Uterus (tissue), 4 donors: ENCODE data around the gene CD300E. TPM values are rescaled to one million over a fixed set of nuclear protein-coding genes. Genes with fewer than 3 reads are reported as not detected.

Source experiments
- DNase-seq, 2 donors: peaks; one replicate each; pipeline ENCODE4 v3.0.0-alpha.2; 2019 to 2020
- H3K27ac ChIP-seq, 2 donors: fragments of 200-600 bp; sonication (generic); 1 replicate in 1 of 2; 2 replicates in 1 of 2; pipeline ENCODE4 v1.5.1; 2016 to 2018
- H3K27me3 ChIP-seq, 2 donors: fragments of 200-600 bp; sonication (generic); one replicate each; pipeline ENCODE4 v1.5.1; 2018 to 2019; ENCODE audit warnings: control low read depth in 1 of 2
- H3K36me3 ChIP-seq, 2 donors: fragments of 200-600 bp; sonication (generic); one replicate each; pipeline ENCODE4 v1.5.1; 2019; ENCODE audit warnings: control low read depth in 1 of 2
- H3K4me1 ChIP-seq, 2 donors: fragments of 200-600 bp; sonication (generic); one replicate each; pipeline ENCODE4 v1.5.1; 2018 to 2019; ENCODE audit warnings: control low read depth in 1 of 2
- H3K4me3 ChIP-seq, 2 donors: fragments of 200-600 bp; sonication (generic); 1 replicate in 1 of 2; 2 replicates in 1 of 2; pipeline ENCODE4 v1.5.1; 2018 to 2019; ENCODE audit warnings: mild to moderate bottlenecking in 1 of 2
- H3K9me3 ChIP-seq, 2 donors: fragments of 200-600 bp; sonication (generic); one replicate each; pipeline ENCODE4 v1.5.1; 2019; ENCODE audit warnings: control low read depth in 1 of 2
- POLR2A ChIP-seq, 2 donors: fragments of 450-650 bp; IDR thresholded peaks; one replicate each; pipeline ENCODE4 v1.6.1; 2016; ENCODE audit warnings: antibody characterized with exemption in 2 of 2, mild to moderate bottlenecking in 1 of 2, moderate library complexity in 1 of 2
- intact Hi-C: fragments of 100-400 bp; cut with DNase I; formaldehyde crosslinking; loops from one replicate; pipeline ENCODE4 v1.15.1; 2023; ENCODE audit warnings: low total_unique reads
- total RNA-seq, 4 donors: library from RNA; depleted of rRNA in 3 of 4; stranded (reverse); fragments of >200 nt in 3 of 4; gene quantifications; one replicate each; pipeline versions ENCODE4 v1.1.0 to v1.2.4, GENCODE V29; 2014 to 2023
- TF ChIP-seq, protein P1 (sequence below), 4 experiments: fragments of 200-600 bp in 2 of 4; fragments of 450-650 bp in 2 of 4; sonication (generic) in 2 of 4; IDR thresholded peaks; one replicate each; pipeline ENCODE4 v1.5.1; 2016 to 2019; ENCODE audit warnings: antibody characterized with exemption in 4 of 4, mild to moderate bottlenecking in 2 of 4, moderate library complexity in 1 of 4
- donor health status: DM: yes; HTN: yes; CAD: no.

The CD300E gene
- total RNA-seq, 4 donors from 2014 or later, result 0.07 to 0.88 TPM; not detected in 2

DNA sequence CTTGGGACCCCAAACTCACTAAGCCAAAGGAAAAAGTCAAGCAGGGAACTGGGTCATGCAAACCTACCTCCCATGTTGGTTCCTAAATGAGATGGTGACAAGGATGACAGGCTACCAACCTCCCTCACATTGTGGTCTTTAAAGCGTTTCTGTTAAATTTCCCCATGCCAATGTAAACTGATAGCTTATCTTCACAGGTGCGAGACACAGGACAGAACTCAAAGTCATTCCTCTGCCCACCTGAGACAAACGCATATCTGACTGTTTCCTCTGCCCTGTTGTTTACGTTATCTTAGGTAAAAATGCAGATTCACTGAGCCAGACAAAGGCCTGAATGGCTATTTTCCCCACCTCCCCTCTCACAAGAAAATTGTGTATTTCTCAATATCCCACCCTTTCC is 19.0 kb upstream of the CD300E start:
- no peak overlapping the region for H3K4me3 ChIP-seq
- intact Hi-C loops, result no loop called here
- TF ChIP-seq, protein P1, sequence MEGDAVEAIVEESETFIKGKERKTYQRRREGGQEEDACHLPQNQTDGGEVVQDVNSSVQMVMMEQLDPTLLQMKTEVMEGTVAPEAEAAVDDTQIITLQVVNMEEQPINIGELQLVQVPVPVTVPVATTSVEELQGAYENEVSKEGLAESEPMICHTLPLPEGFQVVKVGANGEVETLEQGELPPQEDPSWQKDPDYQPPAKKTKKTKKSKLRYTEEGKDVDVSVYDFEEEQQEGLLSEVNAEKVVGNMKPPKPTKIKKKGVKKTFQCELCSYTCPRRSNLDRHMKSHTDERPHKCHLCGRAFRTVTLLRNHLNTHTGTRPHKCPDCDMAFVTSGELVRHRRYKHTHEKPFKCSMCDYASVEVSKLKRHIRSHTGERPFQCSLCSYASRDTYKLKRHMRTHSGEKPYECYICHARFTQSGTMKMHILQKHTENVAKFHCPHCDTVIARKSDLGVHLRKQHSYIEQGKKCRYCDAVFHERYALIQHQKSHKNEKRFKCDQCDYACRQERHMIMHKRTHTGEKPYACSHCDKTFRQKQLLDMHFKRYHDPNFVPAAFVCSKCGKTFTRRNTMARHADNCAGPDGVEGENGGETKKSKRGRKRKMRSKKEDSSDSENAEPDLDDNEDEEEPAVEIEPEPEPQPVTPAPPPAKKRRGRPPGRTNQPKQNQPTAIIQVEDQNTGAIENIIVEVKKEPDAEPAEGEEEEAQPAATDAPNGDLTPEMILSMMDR (IDR thresholded peaks at IDR 0.05), result no peak
- TF ChIP-seq POLR2A (IDR thresholded peaks at IDR 0.05), result no peak
- no peak overlapping the region for H3K27ac ChIP-seq
- H3K27me3 ChIP-seq, result no peaks in the 10 kb centered on the region
- no peaks in the 10 kb centered on the region for H3K36me3 ChIP-seq
- H3K4me1 ChIP-seq, result no peaks in the 10 kb centered on the region
- no peaks in the 10 kb centered on the region for H3K9me3 ChIP-seq
- no peak for DNase-seq

DNA sequence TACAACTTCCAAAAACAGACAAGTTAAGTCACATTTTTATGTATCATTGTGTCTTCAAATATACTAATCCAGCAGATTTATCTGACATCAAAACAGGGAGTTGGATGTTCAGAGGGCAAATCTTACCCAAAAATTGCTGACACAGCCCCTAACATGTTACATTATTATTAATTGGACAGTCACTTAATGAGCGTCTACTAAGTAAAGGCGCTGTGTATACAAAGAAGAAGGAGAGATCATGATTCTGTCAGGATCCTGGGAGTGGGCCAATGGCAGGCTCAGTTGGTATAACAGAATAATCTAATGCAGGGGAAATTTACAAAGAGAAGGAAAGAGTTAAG is 18.4 kb upstream of the CD300E start:
- no peaks in the 10 kb centered on the region for H3K27me3 ChIP-seq
- H3K36me3 ChIP-seq, result no peaks in the 10 kb centered on the region
- intact Hi-C loops, result no loop called here
- no peak overlapping the region for H3K4me3 ChIP-seq
- no peaks in the 10 kb centered on the region for H3K4me1 ChIP-seq
- TF ChIP-seq, protein P1 (IDR thresholded peaks at IDR 0.05), result no peak
- no peak for TF ChIP-seq POLR2A (IDR thresholded peaks at IDR 0.05)
- no peak overlapping the region for H3K27ac ChIP-seq
- no peaks in the 10 kb centered on the region for H3K9me3 ChIP-seq
- DNase-seq, result no peak

DNA sequence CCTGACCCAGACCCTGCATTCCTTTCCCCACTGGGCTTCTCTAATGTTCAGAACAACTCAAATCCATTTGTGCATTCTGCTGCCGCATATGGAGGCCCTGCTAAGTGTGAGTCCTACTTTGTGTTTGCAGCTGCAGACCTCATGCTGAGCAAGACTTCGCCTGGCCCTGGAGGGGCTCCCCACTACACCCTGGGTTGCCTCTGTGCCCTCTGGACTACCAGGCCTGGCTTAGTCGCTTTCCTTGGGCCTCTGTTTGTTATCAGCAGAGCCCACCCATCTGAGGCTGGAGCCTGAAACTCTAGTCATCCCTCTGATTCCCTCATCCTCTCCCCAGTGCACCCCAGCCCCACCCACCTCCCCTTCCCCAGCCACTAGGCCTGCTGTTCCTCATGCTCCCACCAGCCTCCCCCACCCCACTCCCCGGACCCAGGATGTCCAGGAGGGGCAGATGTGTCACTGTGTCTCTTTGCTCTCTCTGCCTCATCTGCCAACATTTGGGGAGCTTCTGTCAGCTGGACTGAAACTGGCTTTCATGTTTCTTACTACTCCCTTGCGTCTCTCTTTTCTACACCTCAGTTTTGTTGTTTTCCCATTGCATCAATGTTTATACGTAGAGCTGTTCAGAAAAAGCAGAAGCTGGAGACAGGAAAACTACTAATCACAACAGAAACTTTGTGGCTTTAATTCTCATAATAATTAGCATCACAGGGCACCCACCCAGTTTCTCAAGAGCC is 17.9 kb upstream of the CD300E start:
- Histone ChIP-seq H3K27me3 (no peaks in the 10 kb centered on the region), H3K36me3 (no peaks in the 10 kb centered on the region), H3K4me3 (no peak overlapping the region), H3K27ac (no peak overlapping the region), H3K4me1 (no peaks in the 10 kb centered on the region), H3K9me3 (no peaks in the 10 kb centered on the region)
- TF ChIP-seq, protein P1 (IDR thresholded peaks at IDR 0.05), result no peak
- no peak for DNase-seq
- intact Hi-C loops, result no loop called here

DNA sequence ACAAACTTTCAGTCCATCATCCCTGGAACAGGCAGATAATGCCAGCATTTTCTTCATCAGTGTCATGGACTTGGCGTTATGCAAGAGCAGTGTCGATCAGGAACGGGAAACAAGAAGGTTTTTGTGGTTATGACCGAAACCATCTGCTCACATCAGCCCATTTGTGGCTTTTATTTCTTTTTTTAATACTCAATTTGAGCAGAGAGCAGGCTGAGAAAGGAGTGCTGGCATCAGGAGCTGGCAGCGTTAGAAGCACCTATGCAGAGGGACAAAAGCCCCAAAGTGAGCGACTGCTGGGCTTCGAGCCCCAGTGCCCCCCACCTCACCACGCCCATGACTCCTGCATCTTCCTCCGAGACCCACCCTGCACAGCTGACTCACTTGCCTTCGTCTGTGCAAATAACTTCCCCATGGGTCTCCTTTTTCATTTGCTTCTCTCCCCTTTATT is 16.2 kb upstream of the CD300E start:
- H3K27me3 ChIP-seq, result no peaks in the 10 kb centered on the region
- H3K36me3 ChIP-seq, result no peaks in the 10 kb centered on the region
- intact Hi-C loops, result no loop called here
- H3K27ac ChIP-seq, result no peak overlapping the region
- no peaks in the 10 kb centered on the region for H3K9me3 ChIP-seq
- no peak overlapping the region for H3K4me3 ChIP-seq
- H3K4me1 ChIP-seq, result no peaks in the 10 kb centered on the region
- TF ChIP-seq, protein P1 (IDR thresholded peaks at IDR 0.05), result no peak
- TF ChIP-seq POLR2A (IDR thresholded peaks at IDR 0.05), result no peak
- no peak for DNase-seq

DNA sequence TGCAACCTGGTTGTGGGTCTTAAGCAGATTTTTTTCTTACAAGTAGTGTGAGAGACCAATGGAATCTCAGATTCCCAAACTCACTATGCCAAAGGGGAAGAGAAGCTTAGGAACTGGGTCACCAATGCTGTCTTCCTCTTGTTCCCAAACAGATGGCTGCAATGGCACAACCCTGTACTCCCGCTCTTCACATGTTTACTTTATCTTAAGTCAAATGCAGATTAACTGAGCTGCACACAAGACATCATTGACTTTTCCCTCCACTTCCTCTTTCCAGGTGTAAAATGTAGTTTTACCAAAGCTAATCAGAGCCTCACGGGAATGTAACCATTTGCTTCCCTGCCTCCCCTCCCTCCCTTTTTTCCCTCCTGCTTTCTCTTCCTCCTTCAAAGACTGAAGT is 14.4 kb upstream of the CD300E start:
- Histone ChIP-seq H3K27ac (no peak overlapping the region), H3K4me1 (no peaks in the 10 kb centered on the region), H3K4me3 (no peak overlapping the region), H3K27me3 (no peaks in the 10 kb centered on the region), H3K9me3 (no peaks in the 10 kb centered on the region), H3K36me3 (no peaks in the 10 kb centered on the region)
- no peak for TF ChIP-seq POLR2A (IDR thresholded peaks at IDR 0.05)
- TF ChIP-seq, protein P1 (IDR thresholded peaks at IDR 0.05), result no peak
- intact Hi-C loops, result no loop called here
- no peak for DNase-seq
